Lower leg skin (tissue), 4 donors: ENCODE data around the gene CFAP92. TPM values are rescaled to one million over a fixed set of nuclear protein-coding genes. Genes with fewer than 3 reads are reported as not detected.
A peak's percentile ranks its signal among the peaks of the same experiment; 100 is the strongest.

Source experiments
- DNase-seq, 2 donors: peaks; one replicate each; pipeline ENCODE4 v3.0.0-alpha.2; 2019; ENCODE audit warnings: low spot score in 2 of 2
- H3K4me3 ChIP-seq: fragments of 200-600 bp; sonication (generic); 2 replicates; pipeline ENCODE4 v1.5.1; 2017; ENCODE audit warnings: mild to moderate bottlenecking, low read depth; ENCODE audit not compliant: poor library complexity, severe bottlenecking
- CTCF ChIP-seq, 3 donors: fragments of 450-650 bp; IDR thresholded peaks; one replicate each; pipeline ENCODE4 v1.5.1; 2016; ENCODE audit warnings: antibody characterized with exemption in 3 of 3, mild to moderate bottlenecking in 3 of 3, moderate library complexity in 2 of 3
- POLR2A ChIP-seq, 2 donors: fragments of 450-650 bp; IDR thresholded peaks; one replicate each; pipeline ENCODE4 v1.6.1; 2016 to 2017; ENCODE audit warnings: antibody characterized with exemption in 2 of 2, mild to moderate bottlenecking in 1 of 2, moderate library complexity in 1 of 2
- WGBS, 2 donors: methylation state at CpG; one replicate each; pipeline ENCODE4 v1.1.5; 2018; 5-methylcytosine and 5-hydroxymethylcytosine counted together
- intact Hi-C: fragments of 100-400 bp; cut with DNase I; formaldehyde crosslinking; loops from one replicate; pipeline ENCODE4 v1.15.0; 2023; ENCODE audit warnings: low total_unique reads
- total RNA-seq, 4 donors: library from RNA; depleted of rRNA; stranded (reverse); fragments of >200 nt; gene quantifications; one replicate each; pipeline ENCODE4 v1.1.0, GENCODE V29; 2016

CFAP92 gene
- total RNA-seq, 4 donors from 2014 or later = 0.19 to 0.59 (median 0.25) TPM

GRCh38 chr3:128983293-128984069, 10.4 kb downstream of the CFAP92 start:
- intact Hi-C loops = no loop called here
- H3K4me3 ChIP-seq = no peak overlapping the region
- TF ChIP-seq CTCF (IDR thresholded peaks at IDR 0.05) (no peak), POLR2A (IDR thresholded peaks at IDR 0.05) (no peak)
- WGBS, 2 donors = 89 to 90% methylated on average over 9 of the region's 9 CpGs
- DNase-seq = peak in 1 of 2 donors; percentile 66

- H3K4me3 ChIP-seq = no peak overlapping the region
- WGBS, 2 donors = 90 to 91% methylated on average over 1 of the region's 1 CpG
- DNase-seq = no peak
- TF ChIP-seq POLR2A (IDR thresholded peaks at IDR 0.05) (no peak), CTCF (IDR thresholded peaks at IDR 0.05) (no peak)
- intact Hi-C loops = loop anchor here (10.0 kb wide), 1 partner anchor 270 kb away; the partner anchor contains the start of gene COPG1
These were observed 18.6 kb downstream of the CFAP92 start for GRCh38 chr3:128975276-128975675.

- TF ChIP-seq POLR2A (IDR thresholded peaks at IDR 0.05) (no peak), CTCF (IDR thresholded peaks at IDR 0.05) (no peak)
- WGBS, 2 donors = 72 to 73% methylated on average over 5 of the region's 5 CpGs
- intact Hi-C loops = loop anchor here (10.0 kb wide), 1 partner anchor 271 kb away; the partner anchor contains the start of gene COPG1
- no peak overlapping the region for H3K4me3 ChIP-seq
- no peak for DNase-seq
These were observed 19.8 kb downstream of the CFAP92 start for GRCh38 chr3:128973988-128974564.

GRCh38 chr3:128971421-128972100, 22.3 kb downstream of the CFAP92 start:
- H3K4me3 ChIP-seq = no peak overlapping the region
- no peak for TF ChIP-seq POLR2A (IDR thresholded peaks at IDR 0.05)
- TF ChIP-seq CTCF (IDR thresholded peaks at IDR 0.05) = no peak
- intact Hi-C loops = loop anchor here (10.0 kb wide), 1 partner anchor 273 kb away; the partner anchor contains the start of gene COPG1
- DNase-seq = no peak
- 65 to 71% methylated on average over 6 of the region's 6 CpGs for WGBS, 2 donors

GRCh38 chr3:128970740-128971047, 23.2 kb downstream of the CFAP92 start:
- intact Hi-C loops = loop anchor here (10.0 kb wide), 1 partner anchor 274 kb away; the partner anchor contains the start of gene COPG1

More at GRCh38 chr3:128970740-128971047, 23.2 kb downstream of the CFAP92 start:
- TF ChIP-seq POLR2A (IDR thresholded peaks at IDR 0.05) (no peak), CTCF (IDR thresholded peaks at IDR 0.05) (no peak)
- no peak overlapping the region for H3K4me3 ChIP-seq
- DNase-seq = no peak
- 58 to 59% methylated on average over 1 of the region's 1 CpG for WGBS, 2 donors
